ENCODE measurements around the gene SLC5A2. TPM values are rescaled to one million over a fixed set of nuclear protein-coding genes. Genes with fewer than 3 reads are reported as not detected.

The SLC5A2 gene
- total and polyA plus RNA-seq, 2 of the 13 experiments (the other 11 are each of a cell fraction or from before 2014, with no cell fraction given) = 0.24 to 0.97 TPM

DNA sequence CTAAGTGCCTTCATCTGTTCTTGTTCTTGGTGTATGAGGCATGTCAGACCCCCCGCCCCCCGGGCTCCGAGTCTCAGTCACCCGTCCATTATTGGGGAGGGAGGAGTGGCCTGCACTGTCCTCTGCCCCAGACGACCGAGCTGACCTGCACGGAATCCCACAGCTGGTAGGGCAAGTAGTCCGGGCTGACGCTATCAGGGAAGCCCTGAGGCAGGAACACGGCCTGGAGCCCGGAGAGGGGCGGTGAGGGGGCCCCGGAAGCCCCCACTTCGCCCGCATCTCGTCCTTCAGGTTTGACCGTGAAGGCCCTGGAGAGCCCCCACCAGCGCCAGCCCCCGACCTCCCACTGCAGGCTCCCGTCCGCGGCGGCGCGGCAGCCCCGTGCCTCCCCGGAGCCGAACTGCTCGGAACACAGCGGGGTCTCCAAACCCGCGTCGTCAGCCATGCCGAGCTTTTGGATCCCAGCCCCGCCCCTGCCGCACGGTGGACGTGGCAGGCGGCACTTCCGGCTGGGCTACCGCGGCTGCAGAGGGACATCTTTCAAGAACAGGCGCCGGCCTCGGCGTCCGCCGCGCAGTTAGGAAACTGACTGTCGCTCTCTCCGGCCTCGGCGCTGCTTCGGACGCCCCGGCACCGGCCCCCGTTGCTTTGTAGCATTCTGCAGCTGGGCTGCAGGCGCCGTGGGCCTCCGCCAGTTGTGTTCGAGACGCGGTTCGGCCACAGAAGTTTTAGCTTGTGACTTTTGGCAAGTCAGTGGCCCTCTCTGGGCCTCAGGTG is 25.2 kb downstream of the SLC5A2 start, which contains the start of gene RUSF1 (continued):
- TF ChIP-seq, protein P1, sequence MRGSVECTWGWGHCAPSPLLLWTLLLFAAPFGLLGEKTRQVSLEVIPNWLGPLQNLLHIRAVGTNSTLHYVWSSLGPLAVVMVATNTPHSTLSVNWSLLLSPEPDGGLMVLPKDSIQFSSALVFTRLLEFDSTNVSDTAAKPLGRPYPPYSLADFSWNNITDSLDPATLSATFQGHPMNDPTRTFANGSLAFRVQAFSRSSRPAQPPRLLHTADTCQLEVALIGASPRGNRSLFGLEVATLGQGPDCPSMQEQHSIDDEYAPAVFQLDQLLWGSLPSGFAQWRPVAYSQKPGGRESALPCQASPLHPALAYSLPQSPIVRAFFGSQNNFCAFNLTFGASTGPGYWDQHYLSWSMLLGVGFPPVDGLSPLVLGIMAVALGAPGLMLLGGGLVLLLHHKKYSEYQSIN (CRISPR knock-in tag; IDR thresholded peaks at IDR 0.05; ENCODE audit: borderline replicate concordance) = no peak
- TF ChIP-seq, protein P2, sequence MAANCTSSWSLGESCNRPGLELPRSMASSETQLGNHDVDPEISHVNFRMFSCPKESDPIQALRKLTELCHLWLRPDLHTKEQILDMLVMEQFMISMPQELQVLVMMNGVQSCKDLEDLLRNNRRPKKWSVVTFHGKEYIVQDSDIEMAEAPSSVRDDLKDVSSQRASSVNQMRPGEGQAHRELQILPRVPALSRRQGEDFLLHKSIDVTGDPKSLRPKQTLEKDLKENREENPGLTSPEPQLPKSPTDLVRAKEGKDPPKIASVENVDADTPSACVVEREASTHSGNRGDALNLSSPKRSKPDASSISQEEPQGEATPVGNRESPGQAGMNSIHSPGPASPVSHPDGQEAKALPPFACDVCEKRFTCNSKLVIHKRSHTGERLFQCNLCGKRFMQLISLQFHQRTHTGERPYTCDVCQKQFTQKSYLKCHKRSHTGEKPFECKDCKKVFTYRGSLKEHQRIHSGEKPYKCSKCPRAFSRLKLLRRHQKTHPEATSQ (CRISPR knock-in tag; IDR thresholded peaks at IDR 0.05; ENCODE audit: borderline replicate concordance) = no peak; the same call in 1 of the 2 replicates
- TF ChIP-seq, protein P3, sequence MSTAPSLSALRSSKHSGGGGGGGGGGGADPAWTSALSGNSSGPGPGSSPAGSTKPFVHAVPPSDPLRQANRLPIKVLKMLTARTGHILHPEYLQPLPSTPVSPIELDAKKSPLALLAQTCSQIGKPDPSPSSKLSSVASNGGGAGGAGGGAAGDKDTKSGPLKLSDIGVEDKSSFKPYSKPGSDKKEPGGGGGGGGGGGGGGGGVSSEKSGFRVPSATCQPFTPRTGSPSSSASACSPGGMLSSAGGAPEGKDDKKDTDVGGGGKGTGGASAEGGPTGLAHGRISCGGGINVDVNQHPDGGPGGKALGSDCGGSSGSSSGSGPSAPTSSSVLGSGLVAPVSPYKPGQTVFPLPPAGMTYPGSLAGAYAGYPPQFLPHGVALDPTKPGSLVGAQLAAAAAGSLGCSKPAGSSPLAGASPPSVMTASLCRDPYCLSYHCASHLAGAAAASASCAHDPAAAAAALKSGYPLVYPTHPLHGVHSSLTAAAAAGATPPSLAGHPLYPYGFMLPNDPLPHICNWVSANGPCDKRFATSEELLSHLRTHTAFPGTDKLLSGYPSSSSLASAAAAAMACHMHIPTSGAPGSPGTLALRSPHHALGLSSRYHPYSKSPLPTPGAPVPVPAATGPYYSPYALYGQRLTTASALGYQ (CRISPR knock-in tag; IDR thresholded peaks at IDR 0.05) = peak; percentile 70
- peak; percentile 96 for TF ChIP-seq KMT2B (CRISPR knock-in tag; IDR thresholded peaks at IDR 0.05)
- TF ChIP-seq AHR (CRISPR knock-in tag; IDR thresholded peaks at IDR 0.05) = peak; percentile 86
- TF ChIP-seq ZIK1 (CRISPR knock-in tag; IDR thresholded peaks at IDR 0.05; ENCODE audit: borderline replicate concordance, low read depth) = 0 out of 2 replicates have a peak, but pooled peaks have one; percentile 58
- peak; percentile 52 to 55; a peak in 2 of 4 replicates for TF ChIP-seq EP300 (IDR thresholded peaks at IDR 0.05; ENCODE audit: low read depth in 2 of 2, low read length in 2 of 2)
- TF ChIP-seq EP300 (CRISPR knock-in tag; IDR thresholded peaks at IDR 0.05; ENCODE audit: borderline replicate concordance) = no peak; the same call in 1 of the 2 replicates
- TF ChIP-seq CENPX (CRISPR knock-in tag; IDR thresholded peaks at IDR 0.05) = no peak
- TF ChIP-seq ERF (CRISPR knock-in tag; IDR thresholded peaks at IDR 0.05) = peak; percentile 98
- TF ChIP-seq MAFF (IDR thresholded peaks at IDR 0.05; ENCODE audit: low read depth, low read length) = no peak
- peak; percentile 52; the same call in 1 of the 2 replicates for TF ChIP-seq HNRNPL (IDR thresholded peaks at IDR 0.05; ENCODE audit: low read depth, low read length)
- peak; percentile 88 for TF ChIP-seq ZNF780A (CRISPR knock-in tag; IDR thresholded peaks at IDR 0.05)
- peak; percentile 95 for TF ChIP-seq POGZ (CRISPR knock-in tag; IDR thresholded peaks at IDR 0.05)
- peak; percentile 79; the same call in 1 of the 2 replicates for TF ChIP-seq TGIF2 (CRISPR knock-in tag; IDR thresholded peaks at IDR 0.05)
- TF ChIP-seq DNMT3B (CRISPR knock-in tag; conservative IDR thresholded peaks at IDR 0.05) = peak; percentile 62; the same call in 1 of the 2 replicates
- 0 out of 2 replicates have a peak, but pooled peaks have one; percentile 87 for TF ChIP-seq SNAI1 (CRISPR knock-in tag; IDR thresholded peaks at IDR 0.05; ENCODE audit: borderline replicate concordance)
- TF ChIP-seq, protein P4, sequence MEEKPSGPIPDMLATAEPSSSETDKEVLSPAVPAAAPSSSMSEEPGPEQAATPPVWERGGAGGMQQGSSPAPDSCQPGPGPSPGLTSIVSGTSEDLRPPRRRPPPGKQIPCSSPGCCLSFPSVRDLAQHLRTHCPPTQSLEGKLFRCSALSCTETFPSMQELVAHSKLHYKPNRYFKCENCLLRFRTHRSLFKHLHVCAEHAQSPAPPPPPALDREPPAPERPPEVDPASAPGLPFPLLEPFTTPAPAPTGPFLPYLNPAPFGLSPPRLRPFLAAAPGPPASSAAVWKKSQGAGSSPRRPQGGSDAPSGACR (CRISPR knock-in tag; IDR thresholded peaks at IDR 0.05) = peak; percentile 86; the same call in 1 of the 2 replicates
- peak; percentile 74 for TF ChIP-seq FOXA3 (CRISPR knock-in tag; IDR thresholded peaks at IDR 0.05)
- TF ChIP-seq SUZ12 (IDR thresholded peaks at IDR 0.05; ENCODE audit: low read depth, low read length) = no peak
- 0 out of 2 replicates have a peak, but pooled peaks have one; percentile 90 for TF ChIP-seq ZNF20 (CRISPR knock-in tag; IDR thresholded peaks at IDR 0.05)
- TF ChIP-seq PITX1 (CRISPR knock-in tag; IDR thresholded peaks at IDR 0.05) = peak; percentile 63
